ENCODE data around the gene KNDC1. TPM values are rescaled to one million over a fixed set of nuclear protein-coding genes. Genes with fewer than 3 reads are reported as not detected.

The KNDC1 gene
- total and polyA plus RNA-seq, 12 donors = 1.0 to 93.4 (median 39.0) TPM

DNA sequence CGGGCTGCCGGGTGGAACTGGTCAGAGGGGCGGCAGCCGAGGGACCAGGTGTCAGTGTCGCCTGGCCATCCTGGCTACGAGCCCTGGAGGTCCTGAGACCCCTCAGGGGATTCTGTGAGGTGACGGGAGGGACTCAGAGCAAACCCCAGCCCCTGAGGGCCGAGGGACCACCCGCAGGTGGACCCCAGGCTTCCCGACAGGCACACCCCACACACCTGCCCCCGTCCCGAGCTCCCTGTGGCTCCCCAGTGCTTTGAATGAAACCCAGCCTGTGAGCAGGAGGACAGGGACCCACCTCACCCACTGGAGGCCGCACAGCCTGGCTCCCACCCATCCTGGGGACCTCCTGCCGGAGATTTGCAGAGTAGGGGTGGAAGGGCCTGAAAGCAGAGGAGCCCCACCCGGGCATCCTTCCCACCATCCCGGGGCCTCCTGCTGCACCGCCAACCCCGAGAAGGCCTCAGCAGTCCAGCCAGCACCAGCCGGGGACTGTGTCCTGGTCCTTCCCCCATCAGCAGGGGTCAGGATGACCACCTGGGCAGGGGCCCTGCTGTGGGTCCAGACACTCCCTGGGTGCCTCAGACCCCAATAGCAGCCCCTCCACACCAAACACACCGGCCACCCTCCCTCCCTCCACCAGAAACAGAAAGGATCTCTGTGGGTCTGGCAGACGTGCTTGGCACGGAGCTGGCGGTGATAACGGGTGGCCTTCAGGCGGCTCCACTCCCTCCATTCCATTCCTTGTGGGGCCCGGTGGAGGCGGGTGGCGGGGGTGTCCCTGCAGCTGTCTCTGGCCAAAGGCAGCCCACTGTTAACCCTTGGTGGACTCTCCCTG lies 91.6 kb downstream of the KNDC1 start:
- WGBS, 4 donors = 37 to 72% (median 44%) methylated on average over 9 to 28 of the region's 28 CpGs
- intact Hi-C loops (cut with DNase I) = no loop called here
- peak in 1 of 2 donors; percentile 58 for TF ChIP-seq POLR2A (IDR thresholded peaks at IDR 0.05)
- TF ChIP-seq, protein P1, sequence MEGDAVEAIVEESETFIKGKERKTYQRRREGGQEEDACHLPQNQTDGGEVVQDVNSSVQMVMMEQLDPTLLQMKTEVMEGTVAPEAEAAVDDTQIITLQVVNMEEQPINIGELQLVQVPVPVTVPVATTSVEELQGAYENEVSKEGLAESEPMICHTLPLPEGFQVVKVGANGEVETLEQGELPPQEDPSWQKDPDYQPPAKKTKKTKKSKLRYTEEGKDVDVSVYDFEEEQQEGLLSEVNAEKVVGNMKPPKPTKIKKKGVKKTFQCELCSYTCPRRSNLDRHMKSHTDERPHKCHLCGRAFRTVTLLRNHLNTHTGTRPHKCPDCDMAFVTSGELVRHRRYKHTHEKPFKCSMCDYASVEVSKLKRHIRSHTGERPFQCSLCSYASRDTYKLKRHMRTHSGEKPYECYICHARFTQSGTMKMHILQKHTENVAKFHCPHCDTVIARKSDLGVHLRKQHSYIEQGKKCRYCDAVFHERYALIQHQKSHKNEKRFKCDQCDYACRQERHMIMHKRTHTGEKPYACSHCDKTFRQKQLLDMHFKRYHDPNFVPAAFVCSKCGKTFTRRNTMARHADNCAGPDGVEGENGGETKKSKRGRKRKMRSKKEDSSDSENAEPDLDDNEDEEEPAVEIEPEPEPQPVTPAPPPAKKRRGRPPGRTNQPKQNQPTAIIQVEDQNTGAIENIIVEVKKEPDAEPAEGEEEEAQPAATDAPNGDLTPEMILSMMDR (IDR thresholded peaks at IDR 0.05) = no peak
- Histone ChIP-seq H3K36me3 (replicated peaks in 1 of 2) (no peaks in the 10 kb centered on the region), H3K4me1 (replicated peaks in 1 of 2) (peaks cover 53 to 54% of the 10 kb centered on the region in 2 donors), H3K27ac (peak overlapping the region; percentile 35 to 97 (median 84)), H3K9me3 (replicated peaks in 1 of 3) (no peaks in the 10 kb centered on the region), H3K27me3 (no peaks in the 10 kb centered on the region), H3K4me3 (peak overlapping the region in 1 of 4 donors; percentile 5)
- peak; percentile 76 to 93 (median 90) for DNase-seq

DNA sequence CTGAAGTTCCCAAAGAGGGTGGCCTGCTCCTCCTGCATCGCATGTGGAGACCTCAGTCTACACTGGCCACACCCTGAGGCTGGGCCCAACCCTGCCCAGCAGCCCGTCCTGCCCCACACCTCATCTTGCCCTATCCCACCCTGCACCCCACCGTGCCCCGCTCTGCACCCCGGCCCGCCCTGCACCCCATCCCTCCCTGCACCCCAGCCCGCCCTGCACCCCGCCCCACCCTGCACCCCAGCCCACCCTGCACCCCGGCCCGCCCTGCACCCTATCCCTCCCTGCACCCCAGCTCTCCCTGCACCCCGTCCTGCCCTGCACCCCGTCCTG lies 92.2 kb downstream of the KNDC1 start:
- no peak for TF ChIP-seq POLR2A (IDR thresholded peaks at IDR 0.05)
- TF ChIP-seq, protein P1 (IDR thresholded peaks at IDR 0.05) = no peak
- peak overlapping the region in 3 of 5 donors; percentile 74 to 97 (median 95) for H3K27ac ChIP-seq
- peaks cover 54 to 56% of the 10 kb centered on the region in 2 donors for H3K4me1 ChIP-seq (replicated peaks in 1 of 2)
- H3K9me3 ChIP-seq (replicated peaks in 1 of 3) = no peaks in the 10 kb centered on the region
- no peak for DNase-seq
- no peaks in the 10 kb centered on the region for H3K27me3 ChIP-seq
- H3K36me3 ChIP-seq (replicated peaks in 1 of 2) = no peaks in the 10 kb centered on the region
- WGBS, 4 donors = 52 to 70% (median 54%) methylated on average over 2 to 12 of the region's 12 CpGs
- intact Hi-C loops (cut with DNase I) = no loop called here
- H3K4me3 ChIP-seq = no peak overlapping the region

DNA sequence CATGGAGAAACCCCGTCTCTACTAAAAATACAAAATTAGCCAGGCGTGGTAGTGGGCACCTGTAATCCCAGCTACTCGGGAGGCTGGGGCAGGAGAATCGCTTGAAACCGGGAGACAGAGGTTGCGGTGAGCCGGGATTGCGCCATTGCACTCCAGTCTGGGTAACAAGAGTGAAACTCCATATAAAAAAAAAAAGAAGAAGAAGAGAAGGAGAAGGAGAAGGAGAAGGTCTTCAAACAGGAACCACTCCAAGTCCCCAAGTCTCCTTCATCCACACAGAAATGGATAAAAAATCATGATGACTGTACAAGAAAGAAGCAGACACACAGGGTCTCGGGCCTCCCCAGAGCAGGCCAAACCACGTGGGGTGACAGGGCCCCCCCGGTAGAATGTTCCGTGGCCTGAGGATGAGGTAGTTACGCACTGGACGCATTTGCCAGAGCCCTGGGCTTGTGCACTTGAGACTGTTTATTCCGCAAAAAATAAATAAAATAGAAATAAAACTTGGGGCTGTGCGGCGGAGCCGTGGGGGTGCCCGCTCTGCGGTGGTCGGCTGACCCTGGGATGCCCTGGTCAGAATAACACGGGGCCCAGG lies 93.4 kb downstream of the KNDC1 start:
- Histone ChIP-seq H3K27ac (peak overlapping the region in 3 of 5 donors; percentile 80 to 87 (median 85)), H3K27me3 (no peaks in the 10 kb centered on the region), H3K9me3 (replicated peaks in 1 of 3) (no peaks in the 10 kb centered on the region), H3K4me3 (no peak overlapping the region), H3K36me3 (replicated peaks in 1 of 2) (no peaks in the 10 kb centered on the region), H3K4me1 (replicated peaks in 1 of 2) (peaks cover 46 to 63% of the 10 kb centered on the region in 2 donors)
- WGBS, 4 donors = 66 to 73% (median 70%) methylated on average over 22 of the region's 22 CpGs
- TF ChIP-seq POLR2A (IDR thresholded peaks at IDR 0.05) = no peak
- TF ChIP-seq, protein P1 (IDR thresholded peaks at IDR 0.05) = no peak
- intact Hi-C loops (cut with DNase I) = no loop called here
- DNase-seq = no peak

DNA sequence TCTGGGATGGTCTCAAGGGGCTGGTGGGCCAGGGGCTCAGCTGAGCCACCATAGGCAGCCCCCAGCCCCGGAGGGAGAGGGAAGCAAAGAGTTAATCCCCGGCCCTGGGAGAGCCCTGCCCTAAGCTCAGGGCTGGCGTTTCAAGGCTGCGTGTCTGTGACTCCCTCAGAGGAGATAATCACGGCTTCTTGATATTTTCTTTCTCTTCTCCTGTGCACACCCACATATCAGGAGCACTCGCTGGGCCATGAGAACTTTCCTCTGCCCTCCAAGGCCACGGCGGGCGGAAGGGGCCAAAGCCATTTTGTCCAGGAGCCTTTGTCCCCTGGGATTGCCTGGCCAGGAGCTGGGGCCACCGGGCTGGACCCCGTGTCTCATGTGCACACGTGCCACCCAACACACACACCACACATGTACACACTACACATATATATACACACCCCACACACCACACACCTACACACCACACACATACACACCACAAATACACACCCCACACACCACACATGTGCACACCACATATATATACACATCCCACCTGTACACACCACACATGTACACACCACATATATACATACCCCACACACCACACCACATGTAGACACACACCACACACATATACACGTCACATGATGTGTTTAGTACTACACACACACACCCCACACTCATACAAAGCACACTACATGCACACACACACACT lies 94.6 kb downstream of the KNDC1 start:
- Histone ChIP-seq H3K27ac (peak overlapping the region; percentile 38 to 87 (median 83)), H3K9me3 (replicated peaks in 1 of 3) (no peaks in the 10 kb centered on the region), H3K36me3 (replicated peaks in 1 of 2) (no peaks in the 10 kb centered on the region), H3K4me1 (replicated peaks in 1 of 2) (peaks cover 39 to 63% of the 10 kb centered on the region in 2 donors), H3K4me3 (no peak overlapping the region), H3K27me3 (no peaks in the 10 kb centered on the region)
- intact Hi-C loops (cut with DNase I) = no loop called here
- DNase-seq = peak in 6 of 7 donors; percentile 57 to 72 (median 62)
- peak in 1 of 2 donors; percentile 52 for TF ChIP-seq POLR2A (IDR thresholded peaks at IDR 0.05)
- TF ChIP-seq, protein P1 (IDR thresholded peaks at IDR 0.05) = no peak
- WGBS, 4 donors = 28 to 47% (median 37%) methylated on average over 6 to 13 of the region's 13 CpGs

Data from adrenal gland (tissue), 12 donors.